GM19372 (cell line): ENCODE measurements around the gene ATP10B.
A peak's percentile ranks its signal among the peaks of the same experiment; 100 is the strongest.
"Not testable (repeated sequence)": the region's sequence is repeated elsewhere in the genome, so short reads cannot be mapped to it uniquely, and the experiment has no call there.

Source experiments
- ATAC-seq: cut with Tn5 transposase; IDR thresholded peaks from one replicate; pipeline ENCODE4 v1.9.1; 2021; ENCODE audit warnings: mild to moderate bottlenecking, low read depth, moderate library complexity; ENCODE audit not compliant: unreplicated experiment

Gene ATP10B

DNA sequence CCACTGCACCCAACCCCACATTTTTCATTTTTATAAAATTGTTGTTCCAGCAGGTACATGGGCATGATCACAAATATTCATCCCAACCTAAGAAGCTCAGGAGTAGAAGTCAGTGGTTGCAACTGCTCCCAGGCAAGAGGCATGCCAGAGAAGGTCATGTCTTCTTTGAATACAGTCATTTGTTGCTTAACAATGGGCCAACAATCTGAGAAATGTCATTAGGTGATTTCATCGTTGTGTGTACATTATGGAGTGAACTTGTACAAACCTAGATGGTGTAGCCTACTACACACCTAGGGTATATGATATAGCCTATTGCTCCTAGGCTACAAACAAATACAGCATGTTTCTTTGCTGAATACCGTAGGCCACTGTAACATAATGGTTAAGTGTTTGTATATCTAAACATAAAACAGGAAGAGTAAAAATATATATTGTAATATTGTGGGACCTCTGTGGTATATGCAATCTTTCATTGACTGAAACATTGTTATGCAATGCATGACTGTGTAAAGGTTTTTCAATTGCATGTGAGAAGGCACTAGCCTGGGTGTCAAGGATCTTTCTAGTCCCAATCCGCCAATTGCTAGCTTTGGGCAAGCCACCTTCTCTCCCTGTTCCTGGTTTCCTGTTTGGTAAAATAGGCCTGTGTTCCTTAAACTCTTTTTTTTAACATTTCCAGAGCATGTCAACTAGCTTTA is 27.6 kb downstream of the ATP10B start:
- no peak for ATAC-seq

DNA sequence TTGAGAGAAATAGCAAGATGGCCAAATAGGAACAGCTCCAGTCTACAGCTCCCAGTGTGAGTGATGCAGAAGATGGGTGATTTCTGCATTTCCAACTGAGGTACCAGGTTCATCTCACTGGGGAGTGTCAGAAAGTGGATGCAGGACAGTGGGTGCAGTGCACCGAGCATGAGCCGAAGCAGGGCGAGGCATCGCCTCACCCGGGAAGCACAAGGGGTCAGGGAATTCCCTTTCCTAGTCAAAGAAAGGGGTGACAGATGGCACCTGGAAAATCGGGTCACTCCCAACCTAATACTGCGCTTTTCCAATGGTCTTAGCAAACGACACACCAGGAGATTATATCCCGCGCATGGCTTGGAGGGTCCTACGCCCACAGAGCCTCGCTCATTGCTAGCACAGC is 39.0 kb downstream of the ATP10B start:
- ATAC-seq, result not testable (repeated sequence)

DNA sequence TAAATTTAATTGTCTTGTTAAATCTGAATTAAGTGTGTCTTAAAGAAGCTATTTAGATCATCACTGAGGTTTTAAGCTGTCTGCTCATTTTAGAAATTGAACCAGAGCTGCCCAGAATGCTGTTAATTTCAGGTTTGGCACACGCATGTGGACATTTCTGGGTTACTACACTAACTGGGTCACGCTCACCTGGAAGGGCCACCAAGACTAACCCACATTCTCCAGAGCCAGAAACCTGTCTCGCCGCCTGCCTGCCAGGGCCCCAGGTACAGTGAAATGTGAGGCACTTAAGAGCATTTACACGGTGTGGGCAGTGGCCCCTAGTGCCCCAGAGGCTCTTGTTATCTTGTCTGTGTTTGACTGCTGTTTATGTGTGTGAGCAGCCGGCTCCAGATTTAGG is 46.6 kb downstream of the ATP10B start:
- ATAC-seq, result no peak

GRCh38 chr5:160802592-160802991 is 49.4 kb downstream of the ATP10B start:
- ATAC-seq, result peak; percentile 41

DNA sequence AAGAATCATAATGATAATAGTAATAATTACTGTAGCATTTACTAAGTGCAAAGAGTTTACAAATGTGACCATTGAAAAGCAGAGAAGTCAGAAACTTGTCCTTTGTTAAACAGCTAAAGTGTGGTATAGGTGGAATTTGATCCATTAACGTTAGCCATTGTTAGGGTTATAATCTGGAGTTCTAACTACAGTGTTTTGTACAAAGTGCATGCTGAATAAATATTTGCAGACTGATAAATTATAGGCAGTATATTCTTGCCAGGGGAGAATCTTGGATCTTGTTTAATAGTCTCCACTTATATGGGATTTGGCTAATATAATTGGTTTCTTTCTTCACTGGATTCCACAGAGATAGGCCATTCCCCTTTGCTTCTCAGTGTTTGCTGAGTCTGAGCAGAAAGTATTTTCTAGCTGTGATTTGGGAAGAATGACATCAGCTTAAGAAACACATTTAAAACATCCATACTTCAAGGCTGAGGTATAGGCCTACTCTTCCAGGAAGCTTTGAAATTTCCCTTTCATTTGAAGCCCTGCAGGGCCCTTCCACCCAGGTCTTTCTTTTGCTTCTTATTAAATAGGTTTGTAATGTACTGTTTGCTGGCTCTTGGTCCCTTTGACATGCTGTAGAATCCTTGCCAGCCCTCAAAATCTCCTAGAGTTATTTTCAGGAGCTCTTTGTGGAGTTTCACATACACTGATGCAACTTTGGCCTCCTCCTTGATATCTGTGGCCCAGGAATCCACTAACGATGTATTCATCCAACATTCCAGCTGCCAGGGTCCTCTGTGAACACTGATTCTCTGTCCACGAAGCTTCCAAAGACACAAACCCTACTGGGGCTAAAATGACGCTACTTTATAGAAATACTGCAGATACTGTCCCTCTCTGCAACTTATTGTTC is 51.4 kb downstream of the ATP10B start:
- ATAC-seq, result no peak

DNA sequence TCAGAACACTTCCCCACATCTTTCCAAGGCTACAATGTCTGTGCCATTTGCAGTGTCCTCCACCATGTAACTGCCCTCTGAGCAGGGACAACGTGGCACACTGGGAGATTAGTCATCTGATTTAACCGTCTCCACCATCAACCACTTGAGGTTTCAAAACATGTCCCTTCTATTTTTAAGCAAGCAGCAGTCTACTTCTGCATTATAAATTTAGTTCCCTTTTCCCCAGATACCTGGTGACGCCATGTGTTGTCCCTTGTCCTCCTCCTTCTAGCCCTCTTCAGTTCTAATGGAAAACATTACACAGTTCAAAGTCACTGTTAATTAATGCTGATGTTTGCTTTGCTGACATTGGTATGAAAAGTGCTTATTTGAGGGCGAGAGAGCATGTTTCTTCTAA is 52.8 kb downstream of the ATP10B start:
- peak; percentile 65 for ATAC-seq

GRCh38 chr5:160797020-160797419 is 55.0 kb downstream of the ATP10B start:
- ATAC-seq, result no peak

DNA sequence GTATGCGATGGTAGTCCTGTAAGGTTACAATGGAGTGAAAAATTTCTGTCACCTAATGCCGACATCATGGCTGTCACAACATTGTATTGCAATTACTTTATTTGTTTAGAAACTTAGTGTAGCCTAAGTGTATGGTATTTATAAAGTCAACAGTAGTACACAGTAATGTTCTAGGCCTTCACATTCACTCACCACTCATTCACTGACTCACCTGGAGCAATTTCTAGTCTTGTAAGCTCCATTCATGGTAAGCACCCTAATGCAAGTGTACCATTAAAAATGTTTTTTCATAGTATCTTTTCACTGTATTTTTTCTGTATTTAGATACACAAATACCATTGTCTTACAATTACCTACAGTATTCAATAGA is 58.5 kb downstream of the ATP10B start:
- ATAC-seq, result no peak

DNA sequence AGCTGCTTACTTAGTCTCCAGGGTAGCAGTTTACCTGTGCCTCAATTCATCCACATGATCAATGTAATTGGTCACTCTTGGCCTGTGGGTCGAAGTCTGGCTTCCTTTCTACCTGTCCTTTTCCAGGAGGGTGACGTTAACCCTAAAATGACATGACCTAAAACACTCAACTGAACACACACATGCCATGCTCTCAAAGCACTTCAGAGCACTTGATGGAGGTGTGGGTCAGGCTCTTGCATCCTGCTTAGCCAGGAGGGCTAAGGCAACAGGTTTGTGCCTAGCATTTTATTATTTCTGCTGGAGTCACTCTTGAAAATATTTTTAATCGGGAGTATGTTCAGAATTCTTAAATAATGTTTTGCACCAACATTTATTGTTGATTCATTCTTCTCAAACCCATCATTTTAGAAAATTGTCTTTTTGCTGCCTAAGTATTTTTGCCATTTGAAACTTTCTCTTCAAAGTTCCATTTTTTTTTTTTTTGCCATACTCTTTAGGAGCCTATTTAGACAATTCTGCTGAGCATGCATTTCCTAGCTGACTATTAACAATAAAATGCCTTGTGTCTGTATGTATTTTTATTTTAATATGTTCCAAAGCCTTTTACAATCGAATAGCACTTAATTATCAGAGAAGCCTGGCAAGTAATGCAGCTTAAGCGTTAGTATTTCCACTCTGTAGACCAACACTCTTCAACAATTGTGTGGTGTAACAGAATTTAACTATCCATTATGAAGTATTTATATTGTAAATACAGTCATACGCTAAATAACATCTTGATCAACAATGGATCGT is 59.1 kb downstream of the ATP10B start:
- no peak for ATAC-seq

- ATAC-seq, result no peak
Observed at GRCh38 chr5:160792281-160792680, 59.7 kb downstream of the ATP10B start.

- no peak for ATAC-seq
Observed at GRCh38 chr5:160789219-160789859, 62.7 kb downstream of the ATP10B start.

GRCh38 chr5:160788102-160788660 is 63.8 kb downstream of the ATP10B start:
- ATAC-seq, result no peak

GRCh38 chr5:160787240-160787639 is 64.8 kb downstream of the ATP10B start:
- no peak for ATAC-seq

DNA sequence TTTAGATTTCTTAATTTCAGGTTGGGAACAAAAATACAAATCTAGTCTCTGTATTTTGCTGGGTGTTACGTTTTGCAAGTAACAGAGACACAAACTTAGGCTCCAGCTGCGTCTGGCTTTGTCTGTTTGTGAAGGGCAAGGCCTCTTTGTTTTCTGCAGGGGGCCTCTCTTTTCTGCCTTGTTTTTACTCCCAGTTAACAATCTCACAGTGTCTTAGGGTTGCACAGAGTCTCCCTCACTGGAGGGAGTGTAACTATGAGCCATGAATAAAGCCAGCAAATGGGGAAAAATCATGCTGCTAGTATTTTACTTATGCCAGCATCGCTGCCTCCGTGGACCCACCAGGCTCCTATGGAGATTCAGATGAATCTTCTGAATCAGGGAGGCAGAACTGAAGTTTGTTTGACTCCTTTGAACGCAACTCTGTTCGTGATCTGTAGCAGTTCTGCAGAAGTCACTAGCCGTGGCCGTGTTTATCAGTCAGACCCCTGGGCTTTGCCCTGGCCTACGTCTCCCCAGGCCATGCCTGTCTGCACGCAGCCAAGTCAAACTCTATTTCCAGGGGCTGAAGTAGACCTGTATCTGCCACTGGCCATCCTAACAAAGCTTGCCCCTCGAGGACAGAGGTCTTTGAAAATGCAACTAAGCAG is 77.2 kb downstream of the ATP10B start:
- no peak for ATAC-seq

GRCh38 chr5:160773646-160774410 is 78.2 kb downstream of the ATP10B start:
- no peak for ATAC-seq

DNA sequence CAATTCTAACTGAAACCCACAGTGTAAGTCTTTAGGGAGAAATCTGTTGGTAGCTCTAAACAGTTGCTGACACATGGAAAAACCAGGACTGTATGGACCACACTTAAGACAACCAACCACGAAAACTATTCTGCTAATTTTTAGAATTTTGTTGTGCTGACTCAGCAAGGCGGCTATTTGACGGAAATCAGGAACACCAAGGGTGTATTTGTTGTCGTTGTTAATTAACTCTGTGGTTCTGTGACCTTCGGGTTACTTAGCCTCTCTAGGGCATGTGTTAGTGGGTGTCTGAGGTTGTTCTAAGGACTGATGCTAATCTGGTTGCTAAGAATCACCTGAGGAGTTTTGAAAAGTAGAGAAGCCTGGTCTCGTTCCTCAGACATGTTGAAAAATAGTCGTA is 79.2 kb downstream of the ATP10B start:
- no peak for ATAC-seq

DNA sequence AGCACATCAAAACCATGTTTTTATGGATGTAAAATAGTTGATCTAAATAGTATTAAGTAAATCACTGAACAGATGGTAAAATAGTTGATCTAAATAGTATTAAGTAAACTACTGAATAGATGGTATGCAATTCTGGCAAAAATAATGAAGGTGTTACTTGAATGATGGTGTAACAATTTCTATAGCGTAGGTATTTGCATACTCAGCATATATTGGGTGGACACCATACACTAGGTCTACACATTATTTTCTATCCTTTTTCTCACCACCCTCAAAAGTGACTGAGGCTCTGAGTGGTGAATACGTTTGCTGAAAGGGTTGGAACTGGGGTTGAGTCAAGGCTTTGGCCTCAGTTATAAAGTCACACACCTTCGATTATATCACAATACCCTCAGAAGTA is 81.3 kb downstream of the ATP10B start:
- ATAC-seq, result no peak

GRCh38 chr5:160769301-160769700 is 82.7 kb downstream of the ATP10B start:
- ATAC-seq, result no peak

- ATAC-seq, result no peak
Observed at GRCh38 chr5:160767062-160767461, 84.9 kb downstream of the ATP10B start.
